Peyer's patch (tissue), 4 donors: ENCODE measurements around the gene TIMP2. TPM values are rescaled to one million over a fixed set of nuclear protein-coding genes. Genes with fewer than 3 reads are reported as not detected.
"Not testable (repeated sequence)": the region's sequence is repeated elsewhere in the genome, so short reads cannot be mapped to it uniquely, and the experiment has no call there.

Experiments
- DNase-seq, 3 donors: peaks; one replicate each; pipeline ENCODE4 v3.0.0-alpha.2; 2017 to 2019
- H3K27ac ChIP-seq, 4 donors: fragments of 200-600 bp; sonication (generic); one replicate each; pipeline ENCODE4 v1.5.1; 2016 to 2019
- H3K27me3 ChIP-seq, 2 donors: fragments of 200-600 bp; sonication (generic); one replicate each; pipeline ENCODE4 v1.5.1; 2019
- H3K36me3 ChIP-seq, 3 donors: fragments of 200-600 bp; sonication (generic); one replicate each; pipeline ENCODE4 v1.5.1; 2016 to 2019
- H3K4me1 ChIP-seq, 4 donors: fragments of 200-600 bp; sonication (generic); one replicate each; pipeline ENCODE4 v1.5.1; 2016 to 2019
- H3K4me3 ChIP-seq, 4 donors: fragments of 200-600 bp; sonication (generic); 1 replicate in 3 of 4; 2 replicates in 1 of 4; pipeline ENCODE4 v1.5.1; 2016 to 2019; ENCODE audit warnings: mild to moderate bottlenecking in 1 of 4
- H3K9me3 ChIP-seq, 4 donors: fragments of 200-600 bp; sonication (generic); one replicate each; pipeline ENCODE4 v1.5.1; 2016 to 2019; ENCODE audit warnings: mild to moderate bottlenecking in 1 of 4
- POLR2A ChIP-seq, 2 donors: fragments of 450-650 bp; IDR thresholded peaks; one replicate each; pipeline ENCODE4 v1.5.1; 2017; ENCODE audit warnings: antibody characterized with exemption in 2 of 2, mild to moderate bottlenecking in 2 of 2, moderate library complexity in 2 of 2
- total RNA-seq, 4 donors: library from RNA; depleted of rRNA; stranded (reverse); fragments of >200 nt; gene quantifications; one replicate each; pipeline ENCODE4 v1.1.0, GENCODE V29; 2016
- TF ChIP-seq, protein P1 (sequence below), 6 experiments: fragments of 450-650 bp in 4 of 6; fragments of 200-600 bp in 2 of 6; sonication (generic) in 1 of 6; IDR thresholded peaks; one replicate each; pipeline ENCODE4 v1.5.1; 2017 to 2019; ENCODE audit warnings: antibody characterized with exemption in 6 of 6, mild to moderate bottlenecking in 3 of 6, moderate library complexity in 1 of 6

TIMP2 gene
- total RNA-seq, 4 donors from 2014 or later = 27.2 to 73.2 (median 45.0) TPM

DNA sequence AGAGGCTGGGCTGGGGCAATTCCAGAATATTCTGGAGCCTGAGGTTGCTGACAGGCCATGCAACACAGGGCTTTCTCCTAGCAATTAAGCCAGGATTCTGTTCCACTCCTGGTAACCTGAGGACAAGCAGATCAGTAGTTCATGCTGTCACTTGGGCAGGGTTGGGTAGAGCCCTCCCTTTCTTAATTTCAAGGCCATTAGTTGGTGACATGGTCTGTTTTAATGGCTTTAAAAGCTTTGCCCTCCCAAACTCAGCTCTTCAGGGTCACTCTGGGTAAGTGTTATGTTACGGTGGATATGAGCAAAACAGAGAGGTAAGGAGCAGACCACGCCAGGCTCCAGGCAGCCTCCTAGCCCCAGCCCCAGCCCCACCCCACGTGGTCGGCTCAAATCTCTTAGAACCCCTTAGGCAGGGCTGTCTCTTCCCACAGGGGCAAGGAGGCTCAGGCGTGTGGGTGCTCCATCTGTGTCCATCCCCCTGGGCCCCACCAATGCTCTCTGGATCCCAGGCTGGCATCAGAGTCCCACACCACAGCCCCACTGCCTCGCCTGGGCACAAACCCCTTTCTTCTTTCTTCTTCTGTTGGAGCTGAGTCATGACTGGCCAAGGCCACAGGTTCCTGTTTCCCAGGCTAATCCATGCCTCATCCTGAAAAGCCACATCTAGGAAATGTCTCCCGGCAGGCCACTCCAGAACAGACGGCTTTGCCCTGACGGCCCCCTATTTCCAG is 49.7 kb downstream of the TIMP2 start:
- Histone ChIP-seq H3K27ac (peak overlapping the region in 1 of 4 donors; percentile 1), H3K9me3 (no peaks in the 10 kb centered on the region), H3K27me3 (no peaks in the 10 kb centered on the region), H3K4me3 (no peak overlapping the region), H3K4me1 (peaks cover 0 to 29% (median 3%) of the 10 kb centered on the region in 4 donors), H3K36me3 (peaks cover 0 to 21% (median 0%) of the 10 kb centered on the region in 3 donors)
- no peak for TF ChIP-seq POLR2A (IDR thresholded peaks at IDR 0.05)
- TF ChIP-seq, protein P1, sequence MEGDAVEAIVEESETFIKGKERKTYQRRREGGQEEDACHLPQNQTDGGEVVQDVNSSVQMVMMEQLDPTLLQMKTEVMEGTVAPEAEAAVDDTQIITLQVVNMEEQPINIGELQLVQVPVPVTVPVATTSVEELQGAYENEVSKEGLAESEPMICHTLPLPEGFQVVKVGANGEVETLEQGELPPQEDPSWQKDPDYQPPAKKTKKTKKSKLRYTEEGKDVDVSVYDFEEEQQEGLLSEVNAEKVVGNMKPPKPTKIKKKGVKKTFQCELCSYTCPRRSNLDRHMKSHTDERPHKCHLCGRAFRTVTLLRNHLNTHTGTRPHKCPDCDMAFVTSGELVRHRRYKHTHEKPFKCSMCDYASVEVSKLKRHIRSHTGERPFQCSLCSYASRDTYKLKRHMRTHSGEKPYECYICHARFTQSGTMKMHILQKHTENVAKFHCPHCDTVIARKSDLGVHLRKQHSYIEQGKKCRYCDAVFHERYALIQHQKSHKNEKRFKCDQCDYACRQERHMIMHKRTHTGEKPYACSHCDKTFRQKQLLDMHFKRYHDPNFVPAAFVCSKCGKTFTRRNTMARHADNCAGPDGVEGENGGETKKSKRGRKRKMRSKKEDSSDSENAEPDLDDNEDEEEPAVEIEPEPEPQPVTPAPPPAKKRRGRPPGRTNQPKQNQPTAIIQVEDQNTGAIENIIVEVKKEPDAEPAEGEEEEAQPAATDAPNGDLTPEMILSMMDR (IDR thresholded peaks at IDR 0.05) = no peak
- no peak for DNase-seq

DNA sequence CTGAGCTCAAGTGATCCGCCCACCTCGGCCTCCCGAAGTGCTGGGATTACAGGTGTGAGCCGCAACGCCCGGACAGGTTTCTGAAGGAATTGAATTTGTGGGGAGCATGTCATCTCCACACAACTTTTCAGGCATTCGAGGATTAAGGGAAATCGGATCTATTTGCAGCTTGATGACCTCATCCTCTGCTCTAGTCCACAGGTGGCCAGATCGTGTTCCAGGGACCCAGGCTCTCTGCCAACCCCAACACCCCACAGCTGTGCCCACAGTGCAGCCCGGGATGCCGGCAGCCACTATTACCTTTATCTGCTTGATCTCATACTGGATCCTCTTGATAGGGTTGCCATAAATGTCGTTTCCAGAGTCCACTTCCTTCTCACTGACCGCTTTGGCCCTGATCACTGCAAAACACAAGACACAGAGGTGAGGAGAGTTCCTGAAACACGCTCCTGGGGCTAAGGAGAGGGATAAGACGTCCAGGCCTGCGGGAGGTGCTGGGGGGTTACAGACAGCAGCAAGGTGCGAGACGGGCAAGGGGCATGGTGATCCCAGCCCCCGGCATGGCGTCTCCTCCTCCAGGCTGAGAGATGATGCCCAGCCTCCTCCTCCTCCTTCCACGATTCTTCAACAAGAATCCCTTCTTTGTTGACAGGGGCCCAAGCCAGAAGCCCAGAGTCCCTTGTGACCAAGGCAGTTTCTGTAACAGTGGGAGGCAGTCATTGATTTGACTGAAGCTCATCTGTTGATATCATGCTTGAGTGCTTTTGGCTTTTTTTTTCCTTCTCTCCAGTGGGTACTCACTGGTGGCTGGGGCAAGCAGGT is 51.5 kb downstream of the TIMP2 start:
- no peak for DNase-seq
- peaks cover 0 to 15% (median 0%) of the 10 kb centered on the region in 4 donors for H3K4me1 ChIP-seq
- H3K9me3 ChIP-seq = no peaks in the 10 kb centered on the region
- peaks cover 0 to 23% (median 0%) of the 10 kb centered on the region in 3 donors for H3K36me3 ChIP-seq
- H3K27me3 ChIP-seq = no peaks in the 10 kb centered on the region
- no peak overlapping the region for H3K4me3 ChIP-seq
- H3K27ac ChIP-seq = peak overlapping the region in 1 of 4 donors; percentile 7
- TF ChIP-seq, protein P1 (IDR thresholded peaks at IDR 0.05) = no peak
- no peak for TF ChIP-seq POLR2A (IDR thresholded peaks at IDR 0.05)

DNA sequence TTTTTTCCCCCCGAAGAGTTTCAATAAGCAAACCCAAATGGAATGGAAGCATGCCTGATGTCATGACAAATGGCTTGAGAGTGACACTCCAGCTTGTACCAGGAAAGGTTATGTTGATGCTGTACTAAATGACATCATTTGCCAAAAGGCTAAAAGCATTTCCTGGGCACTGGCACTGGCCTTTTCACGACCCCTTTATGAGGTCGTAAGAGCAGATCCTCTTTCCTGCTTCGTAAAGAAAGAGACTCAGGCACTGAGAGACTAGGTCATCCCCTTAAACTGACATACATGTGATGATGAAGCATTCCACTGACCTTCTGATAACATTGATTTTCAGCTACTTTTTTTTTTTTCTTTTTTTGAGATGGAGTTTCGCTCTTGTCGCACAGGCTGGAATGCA is 52.7 kb downstream of the TIMP2 start:
- no peak for TF ChIP-seq POLR2A (IDR thresholded peaks at IDR 0.05)
- TF ChIP-seq, protein P1 (IDR thresholded peaks at IDR 0.05) = no peak
- Histone ChIP-seq H3K27ac (no peak overlapping the region), H3K27me3 (no peaks in the 10 kb centered on the region), H3K36me3 (peaks cover 0 to 23% (median 0%) of the 10 kb centered on the region in 3 donors), H3K4me3 (no peak overlapping the region), H3K4me1 (peaks cover 0 to 15% (median 0%) of the 10 kb centered on the region in 4 donors), H3K9me3 (no peaks in the 10 kb centered on the region)
- no peak for DNase-seq

DNA sequence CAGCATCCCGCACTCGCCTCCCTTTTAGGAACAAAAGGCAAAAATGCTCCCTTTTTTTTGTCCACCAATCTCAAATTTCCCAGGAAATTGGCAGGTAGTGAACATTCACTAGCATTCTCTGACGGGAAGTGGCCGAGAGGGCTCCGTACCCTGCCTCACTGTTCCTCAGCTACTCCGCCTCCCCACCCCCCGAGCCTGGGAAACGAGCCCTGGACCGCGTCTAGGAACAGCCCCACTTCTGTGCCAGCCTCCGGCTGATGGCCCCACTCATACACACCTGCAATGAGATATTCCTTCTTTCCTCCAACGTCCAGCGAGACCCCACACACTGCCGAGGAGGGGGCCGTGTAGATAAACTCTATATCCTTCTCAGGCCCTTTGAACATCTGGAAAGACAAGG is 54.6 kb downstream of the TIMP2 start:
- DNase-seq = no peak
- TF ChIP-seq, protein P1 (IDR thresholded peaks at IDR 0.05) = no peak
- TF ChIP-seq POLR2A (IDR thresholded peaks at IDR 0.05) = no peak
- H3K36me3 ChIP-seq = peaks cover 0 to 23% (median 0%) of the 10 kb centered on the region in 3 donors

DNA sequence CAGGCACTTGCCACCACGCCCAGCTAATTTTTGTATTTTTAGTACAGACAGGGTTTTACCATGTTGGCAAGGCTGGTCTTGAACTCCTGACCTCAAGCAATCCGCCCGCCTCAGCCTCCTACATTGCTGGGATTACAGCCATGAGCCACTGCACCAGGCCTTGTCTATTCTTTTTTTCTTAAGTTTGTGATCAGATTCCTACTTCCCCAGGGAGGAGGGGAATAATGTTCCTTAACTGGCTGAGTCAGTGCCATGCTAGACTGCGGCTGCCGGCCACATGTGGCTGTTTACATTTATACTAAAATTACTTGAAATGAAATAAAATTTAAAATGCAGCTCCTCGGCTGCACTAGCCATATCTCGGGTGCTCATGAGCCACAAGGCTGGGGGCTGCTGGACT is 56.8 kb downstream of the TIMP2 start:
- Histone ChIP-seq H3K36me3 (peaks cover 0 to 23% (median 0%) of the 10 kb centered on the region in 3 donors), H3K9me3 (no peaks in the 10 kb centered on the region), H3K4me1 (peaks cover 0 to 7% (median 0%) of the 10 kb centered on the region in 4 donors), H3K4me3 (no peak overlapping the region), H3K27me3 (no peaks in the 10 kb centered on the region), H3K27ac (no peak overlapping the region)
- DNase-seq = no peak
- TF ChIP-seq, protein P1 (IDR thresholded peaks at IDR 0.05) = no peak
- no peak for TF ChIP-seq POLR2A (IDR thresholded peaks at IDR 0.05)

More for the DNA sequence above, 54.6 kb downstream of the TIMP2 start:
- H3K27ac ChIP-seq = no peak overlapping the region
- peaks cover 0 to 9% (median 0%) of the 10 kb centered on the region in 4 donors for H3K4me1 ChIP-seq
- H3K4me3 ChIP-seq = no peak overlapping the region
- H3K27me3 ChIP-seq = no peaks in the 10 kb centered on the region
- H3K9me3 ChIP-seq = no peaks in the 10 kb centered on the region

DNA sequence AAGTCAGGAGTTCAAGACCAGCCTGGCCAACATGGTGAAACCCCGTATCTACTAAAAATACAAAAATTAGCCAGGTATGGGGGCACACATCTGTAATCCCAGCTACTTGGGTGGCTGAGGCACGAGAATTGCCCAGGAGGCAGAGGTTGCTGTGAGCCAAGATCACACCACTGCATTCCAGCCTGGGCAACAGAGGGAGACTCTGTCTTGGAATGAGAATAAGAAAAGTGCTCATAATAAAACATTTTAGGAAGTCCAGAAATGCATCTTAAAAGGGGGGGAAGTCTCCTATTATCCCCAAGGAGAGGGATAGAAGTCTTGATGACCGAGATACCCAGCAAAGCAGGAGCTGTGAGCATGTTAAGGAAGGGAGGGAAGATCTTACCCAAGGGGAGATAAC is 58.1 kb downstream of the TIMP2 start:
- peaks cover 0 to 13% (median 0%) of the 10 kb centered on the region in 3 donors for H3K36me3 ChIP-seq
- not testable (repeated sequence) for H3K9me3 ChIP-seq, H3K4me3 ChIP-seq, DNase-seq, H3K4me1 ChIP-seq, H3K27ac ChIP-seq, H3K27me3 ChIP-seq
